Esophagus squamous epithelium (tissue), 4 donors: Measurements from ENCODE around the gene BLOC1S2.

Experiments used
- POLR2A ChIP-seq, 4 donors: fragments of 450-650 bp; IDR thresholded peaks; one replicate each; pipeline ENCODE4 v1.6.1; 2017; ENCODE audit warnings: antibody characterized with exemption in 4 of 4, mild to moderate bottlenecking in 4 of 4, moderate library complexity in 3 of 4
- TF ChIP-seq, protein P1 (sequence below), 6 experiments: fragments of 450-650 bp in 4 of 6; fragments of 200-600 bp in 2 of 6; sonication (generic) in 2 of 6; IDR thresholded peaks; one replicate each; pipeline ENCODE4 v1.5.1; 2016 to 2019; ENCODE audit warnings: antibody characterized with exemption in 6 of 6, mild to moderate bottlenecking in 4 of 6, moderate library complexity in 4 of 6

DNA sequence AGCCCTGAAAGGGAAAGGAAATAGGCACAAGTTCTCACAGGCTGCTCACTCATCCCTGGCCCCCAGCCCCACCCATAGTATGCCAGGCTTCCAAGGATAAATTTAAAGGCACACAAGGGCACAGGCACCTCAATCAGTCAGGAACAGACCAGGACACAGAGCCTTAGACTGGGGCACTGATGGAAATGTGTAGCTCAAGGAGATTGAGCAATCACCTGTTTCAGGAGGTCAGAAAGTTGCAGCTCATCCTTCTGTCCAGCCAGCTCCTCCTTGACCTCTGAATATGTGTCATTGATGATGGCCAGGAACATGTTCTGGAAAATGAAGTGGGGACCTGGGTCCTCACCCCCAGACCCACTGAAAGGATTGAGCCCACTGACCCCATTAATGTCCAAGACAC lies 6.6 kb upstream of the BLOC1S2 start:
- TF ChIP-seq, protein P1, sequence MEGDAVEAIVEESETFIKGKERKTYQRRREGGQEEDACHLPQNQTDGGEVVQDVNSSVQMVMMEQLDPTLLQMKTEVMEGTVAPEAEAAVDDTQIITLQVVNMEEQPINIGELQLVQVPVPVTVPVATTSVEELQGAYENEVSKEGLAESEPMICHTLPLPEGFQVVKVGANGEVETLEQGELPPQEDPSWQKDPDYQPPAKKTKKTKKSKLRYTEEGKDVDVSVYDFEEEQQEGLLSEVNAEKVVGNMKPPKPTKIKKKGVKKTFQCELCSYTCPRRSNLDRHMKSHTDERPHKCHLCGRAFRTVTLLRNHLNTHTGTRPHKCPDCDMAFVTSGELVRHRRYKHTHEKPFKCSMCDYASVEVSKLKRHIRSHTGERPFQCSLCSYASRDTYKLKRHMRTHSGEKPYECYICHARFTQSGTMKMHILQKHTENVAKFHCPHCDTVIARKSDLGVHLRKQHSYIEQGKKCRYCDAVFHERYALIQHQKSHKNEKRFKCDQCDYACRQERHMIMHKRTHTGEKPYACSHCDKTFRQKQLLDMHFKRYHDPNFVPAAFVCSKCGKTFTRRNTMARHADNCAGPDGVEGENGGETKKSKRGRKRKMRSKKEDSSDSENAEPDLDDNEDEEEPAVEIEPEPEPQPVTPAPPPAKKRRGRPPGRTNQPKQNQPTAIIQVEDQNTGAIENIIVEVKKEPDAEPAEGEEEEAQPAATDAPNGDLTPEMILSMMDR (IDR thresholded peaks at IDR 0.05): no peak
- no peak for TF ChIP-seq POLR2A (IDR thresholded peaks at IDR 0.05)
